IPS DF 6.9 (cell line): Measurements from ENCODE around the gene BSCL2.
A peak's percentile ranks its signal among the peaks of the same experiment; 100 is the strongest.
"Not testable (repeated sequence)": the region's sequence is repeated elsewhere in the genome, so short reads cannot be mapped to it uniquely, and the experiment has no call there.

Source experiments
- DNase-seq: peaks from one replicate; pipeline ENCODE4 v3.0.0-alpha.2; 2013; ENCODE audit warnings: low read depth, low spot score
- H3K27ac ChIP-seq: one replicate; pipeline ENCODE4 v1.5.1; 2013; ENCODE audit warnings: low read length, control low read depth
- H3K27me3 ChIP-seq: 2 replicates; pipeline ENCODE4 v1.6.1; 2013; ENCODE audit warnings: mild to moderate bottlenecking, low read length; ENCODE audit not compliant: control insufficient read depth, insufficient read depth
- H3K36me3 ChIP-seq: 2 replicates; pipeline ENCODE4 v1.6.1; 2013; ENCODE audit warnings: low read length; ENCODE audit not compliant: control insufficient read depth, insufficient read depth
- H3K4me1 ChIP-seq: 2 replicates; pipeline ENCODE4 v1.6.1; 2013; ENCODE audit warnings: low read length; ENCODE audit not compliant: control insufficient read depth, insufficient read depth
- H3K4me3 ChIP-seq: 2 replicates; pipeline ENCODE4 v1.5.1; 2013; ENCODE audit warnings: mild to moderate bottlenecking, low read length
- H3K9me3 ChIP-seq: 2 replicates; pipeline ENCODE4 v1.6.1; 2013; ENCODE audit warnings: low read length, inconsistent platforms; ENCODE audit not compliant: control insufficient read depth, insufficient read depth
- WGBS: extraction: QIAGEN DNeasy Blood & Tissue Kit; methylation state at CpG from one replicate; pipeline ENCODE4 v1.1.7; 2013; ENCODE audit warnings: mixed read lengths, missing lambda C conversion rate; ENCODE audit not compliant: insufficient read length, insufficient coverage; 5-methylcytosine and 5-hydroxymethylcytosine counted together

BSCL2 gene

GRCh38 chr11:62707277-62707861 lies at the start of gene BSCL2, which contains the start of gene GNG3:
BSCL2 (minus strand) TSS chr11:62707424; CDS start chr11:62707195, 229 bp downstream.
GNG3 (plus strand) TSS chr11:62707676; CDS start chr11:62708296, 620 bp downstream.
- Histone ChIP-seq H3K27ac (no peak within 1 kb of the TSS), H3K4me1 (no peaks in the 10 kb centered on the region; the same call in 1 of the 2 replicates), H3K4me3 (peak within 1 kb of the TSS; percentile 70; the same call in 1 of the 2 replicates), H3K27me3 (no peaks in the 10 kb centered on the region), H3K9me3 (no peaks in the 10 kb centered on the region), H3K36me3 (peaks cover 2% of the 10 kb centered on the region; the same call in 1 of the 2 replicates)
- WGBS: no CpG with 5 or more reads among the region's 10 CpGs
- DNase-seq: peak; percentile 95

GRCh38 chr11:62755086-62755615 lies 47.9 kb upstream of the BSCL2 start:
- no peaks in the 10 kb centered on the region for H3K27me3 ChIP-seq
- H3K27ac ChIP-seq: no peak overlapping the region
- DNase-seq: no peak
- whole genome bisulfite sequencing: no CpG with 5 or more reads among the region's 10 CpGs
- H3K4me1 ChIP-seq: no peaks in the 10 kb centered on the region
- peaks cover 14% of the 10 kb centered on the region for H3K36me3 ChIP-seq
- no peaks in the 10 kb centered on the region for H3K9me3 ChIP-seq
- H3K4me3 ChIP-seq: no peak overlapping the region

GRCh38 chr11:62753736-62754603 lies 46.7 kb upstream of the BSCL2 start, which contains the start of gene ZBTB3:
ZBTB3 (minus strand) TSS chr11:62754160; CDS start chr11:62753664, 496 bp downstream.
- peak; percentile 100 for DNase-seq

GRCh38 chr11:62752994-62753735 lies 45.9 kb upstream of the BSCL2 start:
- Histone ChIP-seq H3K36me3 (peaks cover 18% of the 10 kb centered on the region), H3K4me1 (no peaks in the 10 kb centered on the region), H3K27ac (no peak overlapping the region), H3K27me3 (no peaks in the 10 kb centered on the region), H3K9me3 (no peaks in the 10 kb centered on the region), H3K4me3 (no peak overlapping the region; the same call in 1 of the 2 replicates)
- no CpG with 5 or more reads among the region's 15 CpGs for WGBS
- no peak for DNase-seq

More at GRCh38 chr11:62753736-62754603, 46.7 kb upstream of the BSCL2 start, which contains the start of gene ZBTB3:
- H3K27ac ChIP-seq: no peak within 1 kb of the TSS
- no peaks in the 10 kb centered on the region for H3K9me3 ChIP-seq
- no peaks in the 10 kb centered on the region for H3K4me1 ChIP-seq
- no peaks in the 10 kb centered on the region for H3K27me3 ChIP-seq
- WGBS: no CpG with 5 or more reads among the region's 47 CpGs
- peaks cover 16% of the 10 kb centered on the region for H3K36me3 ChIP-seq
- peak within 1 kb of the TSS; percentile 59; the same call in 1 of the 2 replicates for H3K4me3 ChIP-seq

- Histone ChIP-seq H3K27me3 (no peaks in the 10 kb centered on the region), H3K9me3 (no peaks in the 10 kb centered on the region), H3K27ac (no peak overlapping the region), H3K4me3 (no peak overlapping the region), H3K36me3 (peaks cover 18% of the 10 kb centered on the region), H3K4me1 (no peaks in the 10 kb centered on the region)
- DNase-seq: no peak
- WGBS: no CpG with 5 or more reads among the region's 14 CpGs
These were observed 45.1 kb upstream of the BSCL2 start for GRCh38 chr11:62752177-62752785.

GRCh38 chr11:62749931-62750330 lies 42.7 kb upstream of the BSCL2 start:
- not testable (repeated sequence) for H3K4me3 ChIP-seq, H3K27ac ChIP-seq, H3K27me3 ChIP-seq, DNase-seq, H3K4me1 ChIP-seq, H3K9me3 ChIP-seq
- WGBS: no CpG with 5 or more reads among the region's 5 CpGs
- peaks cover 18% of the 10 kb centered on the region for H3K36me3 ChIP-seq

- WGBS: no CpG with 5 or more reads among the region's 9 CpGs
These were observed 40.4 kb upstream of the BSCL2 start for GRCh38 chr11:62747475-62748160.

GRCh38 chr11:62737196-62737595 lies 30.0 kb upstream of the BSCL2 start:
- Histone ChIP-seq H3K27me3 (no peaks in the 10 kb centered on the region), H3K9me3 (no peaks in the 10 kb centered on the region), H3K27ac (no peak overlapping the region), H3K4me3 (no peak overlapping the region), H3K36me3 (peaks cover 10% of the 10 kb centered on the region; the same call in 1 of the 2 replicates), H3K4me1 (no peaks in the 10 kb centered on the region)
- no peak for DNase-seq

More at GRCh38 chr11:62747475-62748160, 40.4 kb upstream of the BSCL2 start:
- no peaks in the 10 kb centered on the region for H3K27me3 ChIP-seq
- no peaks in the 10 kb centered on the region for H3K9me3 ChIP-seq
- H3K27ac ChIP-seq: no peak overlapping the region
- no peak overlapping the region for H3K4me3 ChIP-seq
- peaks cover 12% of the 10 kb centered on the region for H3K36me3 ChIP-seq
- H3K4me1 ChIP-seq: no peaks in the 10 kb centered on the region
- no peak for DNase-seq

GRCh38 chr11:62732830-62733229 lies 25.6 kb upstream of the BSCL2 start:
- H3K36me3 ChIP-seq: peaks cover 5% of the 10 kb centered on the region; the same call in 1 of the 2 replicates
- H3K27me3 ChIP-seq: no peaks in the 10 kb centered on the region
- no peak overlapping the region for H3K4me3 ChIP-seq
- no peaks in the 10 kb centered on the region for H3K9me3 ChIP-seq
- H3K27ac ChIP-seq: no peak overlapping the region
- no peak for DNase-seq
- WGBS: no CpG with 5 or more reads among the region's 2 CpGs
- H3K4me1 ChIP-seq: no peaks in the 10 kb centered on the region; the same call in 1 of the 2 replicates
